ENCODE results near the gene CFAP61.
"Not testable (repeated sequence)": the region's sequence is repeated elsewhere in the genome, so short reads cannot be mapped to it uniquely, and the experiment has no call there.

GRCh38 chr20:20123187-20123586 lies 70.9 kb downstream of the CFAP61 start:
- TF ChIP-seq, protein P1, sequence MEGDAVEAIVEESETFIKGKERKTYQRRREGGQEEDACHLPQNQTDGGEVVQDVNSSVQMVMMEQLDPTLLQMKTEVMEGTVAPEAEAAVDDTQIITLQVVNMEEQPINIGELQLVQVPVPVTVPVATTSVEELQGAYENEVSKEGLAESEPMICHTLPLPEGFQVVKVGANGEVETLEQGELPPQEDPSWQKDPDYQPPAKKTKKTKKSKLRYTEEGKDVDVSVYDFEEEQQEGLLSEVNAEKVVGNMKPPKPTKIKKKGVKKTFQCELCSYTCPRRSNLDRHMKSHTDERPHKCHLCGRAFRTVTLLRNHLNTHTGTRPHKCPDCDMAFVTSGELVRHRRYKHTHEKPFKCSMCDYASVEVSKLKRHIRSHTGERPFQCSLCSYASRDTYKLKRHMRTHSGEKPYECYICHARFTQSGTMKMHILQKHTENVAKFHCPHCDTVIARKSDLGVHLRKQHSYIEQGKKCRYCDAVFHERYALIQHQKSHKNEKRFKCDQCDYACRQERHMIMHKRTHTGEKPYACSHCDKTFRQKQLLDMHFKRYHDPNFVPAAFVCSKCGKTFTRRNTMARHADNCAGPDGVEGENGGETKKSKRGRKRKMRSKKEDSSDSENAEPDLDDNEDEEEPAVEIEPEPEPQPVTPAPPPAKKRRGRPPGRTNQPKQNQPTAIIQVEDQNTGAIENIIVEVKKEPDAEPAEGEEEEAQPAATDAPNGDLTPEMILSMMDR (IDR thresholded peaks at IDR 0.05) = not testable (repeated sequence)
- not testable (repeated sequence) for TF ChIP-seq POLR2A (IDR thresholded peaks at IDR 0.05)

Measured in heart left ventricle (tissue), 13 donors.